K562 (cell line): ENCODE results near the gene ZMYND8. TPM values are rescaled to one million over a fixed set of nuclear protein-coding genes. Genes with fewer than 3 reads are reported as not detected.
A peak's percentile ranks its signal among the peaks of the same experiment; 100 is the strongest.

Experiments
- CBX1 ChIP-seq: sonication (generic); IDR thresholded peaks from 2 replicates; pipeline ENCODE4 v1.6.1; 2016; ENCODE audit warnings: antibody characterized with exemption, low read depth, mild to moderate bottlenecking
- EWSR1 ChIP-seq: fragments of 450-650 bp; IDR thresholded peaks from 2 replicates; pipeline ENCODE4 v1.6.1; 2018; ENCODE audit warnings: borderline replicate concordance, mild to moderate bottlenecking, low read depth, moderate library complexity; ENCODE audit not compliant: partially characterized antibody
- FOXP1 ChIP-seq: sonication (generic); formaldehyde crosslinking; IDR thresholded peaks from 2 replicates; pipeline ENCODE4 v1.8.0; 2022; ENCODE audit warnings: mild to moderate bottlenecking, missing genetic modification reagents
- HDAC2 ChIP-seq: fragments of 450-650 bp; IDR thresholded peaks from 2 replicates; pipeline ENCODE4 v1.6.1; 2016; ENCODE audit warnings: mild to moderate bottlenecking
- MYBL2 ChIP-seq, 2 experiments: fragments of 450-650 bp in 1 of 2; sonication (generic) in 1 of 2; formaldehyde crosslinking in 1 of 2; IDR thresholded peaks; 2 replicates each; pipeline versions ENCODE4 v1.6.1 to v1.8.1; 2017 to 2022; ENCODE audit warnings: borderline replicate concordance in 1 of 2, inconsistent platforms in 1 of 2, low read depth in 1 of 2, mild to moderate bottlenecking in 1 of 2, missing genetic modification reagents in 1 of 2, moderate library complexity in 1 of 2
- NFE2L1 ChIP-seq: fragments of 450-650 bp; IDR thresholded peaks from 2 replicates; pipeline ENCODE4 v1.6.1; 2016; ENCODE audit warnings: missing genetic modification characterization, low read depth, mild to moderate bottlenecking, missing compliant biosample characterization, moderate library complexity, borderline replicate concordance
- PHB ChIP-seq: fragments of 250-450 bp; sonication (Bioruptor Pico); IDR thresholded peaks from 2 replicates; pipeline ENCODE4 v1.5.0; 2021
- POLR2AphosphoS5 ChIP-seq: IDR thresholded peaks from 2 replicates; pipeline ENCODE4 v1.6.1; 2011; ENCODE audit warnings: mild to moderate bottlenecking, low read depth, low read length, moderate library complexity; ENCODE audit not compliant: control insufficient read depth, insufficient read depth
- RFX1 ChIP-seq: fragments of 450-650 bp; IDR thresholded peaks from 2 replicates; pipeline ENCODE4 v1.6.1; 2016; ENCODE audit warnings: mild to moderate bottlenecking, moderate library complexity
- ZFPM2 ChIP-seq: fragments of 250-450 bp; sonication (Bioruptor Pico); IDR thresholded peaks from 2 replicates; pipeline ENCODE4 v1.5.1; 2022; ENCODE audit warnings: mild to moderate bottlenecking
- ZNF282 ChIP-seq: sonication (generic); formaldehyde crosslinking; IDR thresholded peaks from 2 replicates; pipeline ENCODE4 v1.8.1; 2023; ENCODE audit warnings: missing genetic modification reagents
- ZNF384 ChIP-seq: IDR thresholded peaks from 2 replicates; pipeline ENCODE4 v1.6.1; 2012; ENCODE audit warnings: low read depth, low read length, improper control_type of control experiment
- polyA plus RNA-seq, 8 experiments: library from polyadenylated mRNA; depleted of rRNA in 4 of 8; stranded (reverse) in 5 of 8; unstranded in 3 of 8; fragments of >200 nt; fragmentation: Nextera tagmentation in 2 of 8; fragmentation: Illumina TruSeq in 1 of 8; extraction: Ambion mirVana in 2 of 8; extraction: Trizol in 1 of 8; gene quantifications; 2 replicates each; pipeline versions ENCODE4 v1.2.1 to v1.2.3, GENCODE V29; 2011 to 2014; ENCODE audit warnings: inconsistent platforms in 1 of 8, missing spikeins in 1 of 8
- total RNA-seq, 7 experiments: library from RNA; depleted of rRNA in 6 of 7; stranded (reverse); fragments of >200 nt in 6 of 7; fragmentation: Illumina TruSeq in 2 of 7; extraction: Trizol in 2 of 7; gene quantifications; 2 replicates each; pipeline versions ENCODE4 v1.2.1 to v1.2.3, GENCODE V29; 2011 to 2021; ENCODE audit warnings: low replicate concordance in 1 of 7
- TF ChIP-seq, protein P1 (sequence below): fragments of 450-650 bp; conservative IDR thresholded peaks from 2 replicates; pipeline ENCODE4 v1.6.1; 2016; ENCODE audit warnings: missing genetic modification characterization, low read depth, mild to moderate bottlenecking, control low read depth, missing compliant biosample characterization
- TF ChIP-seq, protein P2 (sequence below): IDR thresholded peaks from 2 replicates; pipeline ENCODE4 v1.6.1; 2011; ENCODE audit not compliant: insufficient read length; ENCODE audit errors: extremely low read depth
- TF ChIP-seq, protein P3 (sequence below), 2 experiments: fragments of 450-650 bp in 1 of 2; IDR thresholded peaks; 2 replicates each; pipeline ENCODE4 v1.6.1; 2011 to 2017; ENCODE audit warnings: low read depth in 2 of 2, antibody characterized with exemption in 1 of 2, borderline replicate concordance in 1 of 2, low read length in 1 of 2, mild to moderate bottlenecking in 1 of 2, mixed read lengths in 1 of 2; ENCODE audit not compliant: control insufficient read depth in 1 of 2
- TF ChIP-seq, protein P4 (sequence below): fragments of 250-450 bp; sonication (Bioruptor Pico); IDR thresholded peaks from 2 replicates; pipeline ENCODE4 v1.8.0; 2021; ENCODE audit warnings: mild to moderate bottlenecking, moderate library complexity
- TF ChIP-seq, protein P5 (sequence below): fragments of 450-650 bp; IDR thresholded peaks from 2 replicates; pipeline ENCODE4 v1.6.1; 2016; ENCODE audit warnings: low read depth, mild to moderate bottlenecking, moderate library complexity

The ZMYND8 gene
- total and polyA plus RNA-seq, 9 of the 15 experiments (the other 6 are each of a cell fraction or from before 2014, with no cell fraction given) = 31.8 to 148 (median 71.9) TPM

DNA sequence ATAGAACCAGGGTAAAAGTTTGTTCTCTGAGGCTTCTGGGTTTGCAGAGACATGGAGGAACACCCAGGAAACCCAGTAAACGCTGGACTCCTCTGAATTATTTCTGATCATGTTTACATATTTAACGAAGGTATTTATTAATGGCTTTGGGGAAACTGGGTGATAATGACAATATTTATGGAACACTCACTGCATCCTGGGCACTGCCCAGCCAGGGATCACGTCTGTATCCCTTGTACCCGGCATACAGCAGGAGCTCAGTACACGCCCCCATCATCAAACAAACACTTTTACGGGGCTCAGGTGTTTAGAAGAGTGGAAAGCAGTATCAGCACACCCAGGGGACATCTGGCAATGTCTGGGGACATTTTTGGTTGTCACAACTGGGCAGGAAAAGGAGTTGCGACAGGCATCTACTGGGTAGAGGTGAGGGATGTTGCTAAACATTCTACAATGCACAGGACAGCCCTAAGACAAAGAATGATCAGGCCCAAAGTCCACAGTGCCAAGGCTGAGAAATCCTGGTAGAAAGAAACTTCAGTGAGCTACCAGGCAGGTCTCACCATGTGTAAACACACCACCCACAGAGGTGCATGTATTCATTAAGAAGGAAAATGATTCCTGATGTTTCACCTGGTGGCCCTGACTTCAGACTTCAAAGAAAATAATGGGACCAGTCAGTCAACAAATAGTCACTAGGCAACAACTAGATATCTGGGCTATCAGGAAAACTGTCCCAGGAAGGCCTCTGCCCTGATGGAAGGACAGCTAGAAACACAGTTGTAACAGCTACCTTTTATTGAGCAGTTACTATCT is 35.3 kb downstream of the ZMYND8 start (continued):
- TF ChIP-seq, protein P1, sequence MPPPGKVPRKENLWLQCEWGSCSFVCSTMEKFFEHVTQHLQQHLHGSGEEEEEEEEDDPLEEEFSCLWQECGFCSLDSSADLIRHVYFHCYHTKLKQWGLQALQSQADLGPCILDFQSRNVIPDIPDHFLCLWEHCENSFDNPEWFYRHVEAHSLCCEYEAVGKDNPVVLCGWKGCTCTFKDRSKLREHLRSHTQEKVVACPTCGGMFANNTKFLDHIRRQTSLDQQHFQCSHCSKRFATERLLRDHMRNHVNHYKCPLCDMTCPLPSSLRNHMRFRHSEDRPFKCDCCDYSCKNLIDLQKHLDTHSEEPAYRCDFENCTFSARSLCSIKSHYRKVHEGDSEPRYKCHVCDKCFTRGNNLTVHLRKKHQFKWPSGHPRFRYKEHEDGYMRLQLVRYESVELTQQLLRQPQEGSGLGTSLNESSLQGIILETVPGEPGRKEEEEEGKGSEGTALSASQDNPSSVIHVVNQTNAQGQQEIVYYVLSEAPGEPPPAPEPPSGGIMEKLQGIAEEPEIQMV = no peak
- no peak for TF ChIP-seq PHB (CRISPR knock-in tag)
- no peak for TF ChIP-seq ZNF282 (CRISPR knock-in tag)
- TF ChIP-seq, protein P2, sequence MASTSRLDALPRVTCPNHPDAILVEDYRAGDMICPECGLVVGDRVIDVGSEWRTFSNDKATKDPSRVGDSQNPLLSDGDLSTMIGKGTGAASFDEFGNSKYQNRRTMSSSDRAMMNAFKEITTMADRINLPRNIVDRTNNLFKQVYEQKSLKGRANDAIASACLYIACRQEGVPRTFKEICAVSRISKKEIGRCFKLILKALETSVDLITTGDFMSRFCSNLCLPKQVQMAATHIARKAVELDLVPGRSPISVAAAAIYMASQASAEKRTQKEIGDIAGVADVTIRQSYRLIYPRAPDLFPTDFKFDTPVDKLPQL = no peak
- no peak for TF ChIP-seq ZFPM2
- no peak for TF ChIP-seq CBX1
- TF ChIP-seq, protein P3, sequence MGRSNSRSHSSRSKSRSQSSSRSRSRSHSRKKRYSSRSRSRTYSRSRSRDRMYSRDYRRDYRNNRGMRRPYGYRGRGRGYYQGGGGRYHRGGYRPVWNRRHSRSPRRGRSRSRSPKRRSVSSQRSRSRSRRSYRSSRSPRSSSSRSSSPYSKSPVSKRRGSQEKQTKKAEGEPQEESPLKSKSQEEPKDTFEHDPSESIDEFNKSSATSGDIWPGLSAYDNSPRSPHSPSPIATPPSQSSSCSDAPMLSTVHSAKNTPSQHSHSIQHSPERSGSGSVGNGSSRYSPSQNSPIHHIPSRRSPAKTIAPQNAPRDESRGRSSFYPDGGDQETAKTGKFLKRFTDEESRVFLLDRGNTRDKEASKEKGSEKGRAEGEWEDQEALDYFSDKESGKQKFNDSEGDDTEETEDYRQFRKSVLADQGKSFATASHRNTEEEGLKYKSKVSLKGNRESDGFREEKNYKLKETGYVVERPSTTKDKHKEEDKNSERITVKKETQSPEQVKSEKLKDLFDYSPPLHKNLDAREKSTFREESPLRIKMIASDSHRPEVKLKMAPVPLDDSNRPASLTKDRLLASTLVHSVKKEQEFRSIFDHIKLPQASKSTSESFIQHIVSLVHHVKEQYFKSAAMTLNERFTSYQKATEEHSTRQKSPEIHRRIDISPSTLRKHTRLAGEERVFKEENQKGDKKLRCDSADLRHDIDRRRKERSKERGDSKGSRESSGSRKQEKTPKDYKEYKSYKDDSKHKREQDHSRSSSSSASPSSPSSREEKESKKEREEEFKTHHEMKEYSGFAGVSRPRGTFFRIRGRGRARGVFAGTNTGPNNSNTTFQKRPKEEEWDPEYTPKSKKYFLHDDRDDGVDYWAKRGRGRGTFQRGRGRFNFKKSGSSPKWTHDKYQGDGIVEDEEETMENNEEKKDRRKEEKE (IDR thresholded peaks at IDR 0.05; ENCODE audit: borderline replicate concordance in 1 of 2, control insufficient read depth in 1 of 2, low read depth in 2 of 2, low read length in 1 of 2) = peak in 1 of 2 experiments; percentile 65; a peak in 2 of 4 replicates
- TF ChIP-seq EWSR1 = peak; percentile 49
- TF ChIP-seq FOXP1 (CRISPR knock-in tag) = no peak
- TF ChIP-seq, protein P4, sequence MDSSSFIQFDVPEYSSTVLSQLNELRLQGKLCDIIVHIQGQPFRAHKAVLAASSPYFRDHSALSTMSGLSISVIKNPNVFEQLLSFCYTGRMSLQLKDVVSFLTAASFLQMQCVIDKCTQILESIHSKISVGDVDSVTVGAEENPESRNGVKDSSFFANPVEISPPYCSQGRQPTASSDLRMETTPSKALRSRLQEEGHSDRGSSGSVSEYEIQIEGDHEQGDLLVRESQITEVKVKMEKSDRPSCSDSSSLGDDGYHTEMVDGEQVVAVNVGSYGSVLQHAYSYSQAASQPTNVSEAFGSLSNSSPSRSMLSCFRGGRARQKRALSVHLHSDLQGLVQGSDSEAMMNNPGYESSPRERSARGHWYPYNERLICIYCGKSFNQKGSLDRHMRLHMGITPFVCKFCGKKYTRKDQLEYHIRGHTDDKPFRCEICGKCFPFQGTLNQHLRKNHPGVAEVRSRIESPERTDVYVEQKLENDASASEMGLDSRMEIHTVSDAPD (CRISPR knock-in tag) = no peak
- no peak for TF ChIP-seq ZNF384
- peak; percentile 13; the same call in 1 of the 2 replicates for TF ChIP-seq POLR2AphosphoS5
- no peak for TF ChIP-seq HDAC2
- no peak for TF ChIP-seq MYBL2 (IDR thresholded peaks at IDR 0.05; ENCODE audit: low read depth)
- TF ChIP-seq MYBL2 (CRISPR knock-in tag; IDR thresholded peaks at IDR 0.05; ENCODE audit: borderline replicate concordance) = no peak
- peak; percentile 80 for TF ChIP-seq RFX1
- TF ChIP-seq, protein P5, sequence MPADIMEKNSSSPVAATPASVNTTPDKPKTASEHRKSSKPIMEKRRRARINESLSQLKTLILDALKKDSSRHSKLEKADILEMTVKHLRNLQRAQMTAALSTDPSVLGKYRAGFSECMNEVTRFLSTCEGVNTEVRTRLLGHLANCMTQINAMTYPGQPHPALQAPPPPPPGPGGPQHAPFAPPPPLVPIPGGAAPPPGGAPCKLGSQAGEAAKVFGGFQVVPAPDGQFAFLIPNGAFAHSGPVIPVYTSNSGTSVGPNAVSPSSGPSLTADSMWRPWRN = no peak
- TF ChIP-seq NFE2L1 (tag) = no peak
